Loucy (cell line): ENCODE results near the gene PLIN3.

Experiments used
- CTCF ChIP-seq: fragments of 200-600 bp; sonication (generic); conservative IDR thresholded peaks from 2 replicates; pipeline ENCODE4 v1.5.1; 2014; ENCODE audit warnings: mild to moderate bottlenecking, antibody characterized with exemption, low read length
- EZH2phosphoT487 ChIP-seq: fragments of 200-600 bp; IDR thresholded peaks from 2 replicates; pipeline ENCODE4 v1.6.1; 2018; ENCODE audit warnings: antibody characterized with exemption, mild to moderate bottlenecking, moderate library complexity, borderline replicate concordance

DNA sequence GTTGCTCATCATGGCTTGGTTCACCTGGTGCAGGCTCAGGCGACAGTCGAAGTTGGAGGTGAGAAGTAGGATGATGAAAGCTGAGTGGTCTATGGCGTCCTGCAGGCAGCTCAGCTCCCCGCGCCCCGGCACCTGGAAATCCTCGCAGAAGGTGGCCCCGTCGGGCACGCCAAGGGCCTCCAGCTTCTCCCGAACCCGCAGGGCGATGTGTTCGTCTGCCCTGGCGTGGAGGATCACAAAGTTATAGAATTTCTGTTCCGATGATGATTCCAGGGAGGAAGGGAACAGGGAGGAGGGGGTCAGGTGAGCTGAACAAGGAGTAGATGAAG is 50.6 kb downstream of the PLIN3 start:
- TF ChIP-seq CTCF (no peak), EZH2phosphoT487 (no peak)
